GM12873 (cell line): ENCODE data around the gene TMEM86B.

Source experiments
- CTCF ChIP-seq: IDR thresholded peaks from 2 replicates; pipeline ENCODE4 v1.5.1; 2012; ENCODE audit warnings: low read depth, mild to moderate bottlenecking, moderate library complexity, low read length, control low read depth; ENCODE audit not compliant: insufficient read depth; ENCODE audit errors: missing control alignments

TMEM86B gene

DNA sequence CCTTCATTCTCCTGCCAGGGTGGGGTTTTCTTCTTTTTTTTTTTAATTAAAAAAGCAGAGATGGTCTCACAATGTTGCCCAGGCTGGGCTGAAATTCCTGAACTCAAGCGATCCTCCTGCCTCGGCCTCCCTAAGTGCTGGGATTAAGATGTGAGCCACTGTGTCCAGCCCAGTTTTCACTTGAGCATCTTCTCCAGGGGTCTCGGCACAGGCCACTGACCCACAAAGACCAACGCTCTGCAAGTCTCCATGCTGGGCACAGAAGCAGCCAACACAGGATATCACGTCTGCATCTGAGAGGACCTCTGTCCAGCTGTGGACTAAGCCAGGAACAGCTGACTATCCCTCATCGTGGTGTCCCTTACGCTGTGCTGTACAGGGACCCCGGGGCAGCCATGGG is 9.5 kb upstream of the TMEM86B start:
- no peak for TF ChIP-seq CTCF

DNA sequence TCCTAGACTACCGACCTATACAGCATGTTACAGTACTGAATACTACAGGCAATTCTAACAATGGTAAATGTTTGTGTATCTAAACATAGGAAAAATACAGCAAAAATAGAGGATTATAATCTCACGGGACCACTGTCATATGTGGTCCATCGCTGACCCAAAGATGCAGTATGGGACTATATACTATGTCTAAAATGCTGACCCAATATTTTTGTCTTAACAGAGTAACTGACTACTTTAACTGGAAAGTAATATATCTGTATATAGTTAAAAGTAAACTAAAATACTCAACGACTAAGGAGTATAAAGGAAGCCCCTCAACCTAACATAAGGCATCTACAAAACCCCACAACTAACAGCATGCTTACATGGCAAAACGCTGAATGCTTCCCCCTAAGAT is 4.4 kb upstream of the TMEM86B start:
- TF ChIP-seq CTCF = no peak

DNA sequence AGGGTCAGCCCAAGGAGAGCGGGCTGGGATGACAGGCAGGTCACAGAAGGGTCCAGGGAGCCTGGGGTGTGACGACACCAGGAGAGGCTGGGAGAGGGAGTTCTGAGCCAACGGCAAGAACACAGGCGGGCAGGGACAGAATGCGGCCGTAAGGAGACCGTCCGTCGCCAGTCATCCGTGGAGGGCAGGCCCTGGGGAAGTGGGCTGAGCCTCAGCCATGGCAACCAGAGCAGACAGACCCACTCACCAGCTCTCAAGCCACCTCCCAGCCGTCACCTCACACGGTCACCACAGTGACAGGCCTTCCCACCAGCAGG is 3.7 kb upstream of the TMEM86B start:
- no peak for TF ChIP-seq CTCF

- no peak for TF ChIP-seq CTCF
These were observed 3.1 kb upstream of the TMEM86B start for GRCh38 chr19:55231391-55232285.

DNA sequence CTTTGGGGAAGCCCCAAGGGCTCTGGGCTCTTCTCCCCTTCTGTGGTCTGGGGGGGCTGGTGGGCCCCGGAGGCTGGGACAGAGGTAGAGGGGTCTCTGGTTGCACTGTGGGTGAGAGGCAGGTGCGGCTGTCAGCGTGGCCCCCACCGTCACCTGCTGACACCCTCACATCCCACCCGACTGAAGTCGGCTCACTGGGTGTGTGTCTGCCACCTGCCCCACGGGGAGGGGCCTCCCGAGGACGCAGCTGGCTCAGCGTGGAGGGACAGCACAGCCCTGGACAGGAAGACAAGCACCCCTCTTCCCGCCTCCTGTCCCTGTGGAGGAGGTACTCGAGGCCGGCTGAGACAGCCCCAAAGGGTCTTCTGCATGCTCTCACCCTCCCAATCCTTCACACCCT is 2.2 kb upstream of the TMEM86B start:
- TF ChIP-seq CTCF = no peak

- no peak for TF ChIP-seq CTCF
These were observed 1.8 kb upstream of the TMEM86B start for GRCh38 chr19:55230329-55230728.

GRCh38 chr19:55229789-55230182 is 1.2 kb upstream of the TMEM86B start:
- TF ChIP-seq CTCF = no peak
